ENCODE measurements around the gene AFF2. TPM values are rescaled to one million over a fixed set of nuclear protein-coding genes. Genes with fewer than 3 reads are reported as not detected.

AFF2 gene
- total RNA-seq, 3 donors from 2014 or later, result 0.29 to 0.63 TPM; not detected in 1

GRCh38 chrX:148620023-148620422, 119.6 kb downstream of the AFF2 start:
- H3K9me3 ChIP-seq, result no peaks in the 10 kb centered on the region
- H3K4me1 ChIP-seq (ENCODE audit: low read depth), result no peaks in the 10 kb centered on the region
- ATAC-seq, result no peak
- DNase-seq, result no peak
- no peak overlapping the region for H3K4me3 ChIP-seq
- intact Hi-C loops (cut with DNase I, micrococcal nuclease), result no loop called here
- H3K36me3 ChIP-seq (ENCODE audit: low read depth), result no peaks in the 10 kb centered on the region
- no peak for TF ChIP-seq CTCF (IDR thresholded peaks at IDR 0.05)

GRCh38 chrX:148624951-148625474, 124.6 kb downstream of the AFF2 start:
- H3K4me3 ChIP-seq, result no peak overlapping the region
- no peak for ATAC-seq
- no peak for DNase-seq
- intact Hi-C loops (cut with DNase I, micrococcal nuclease), result no loop called here
- no peaks in the 10 kb centered on the region for H3K9me3 ChIP-seq
- H3K4me1 ChIP-seq (ENCODE audit: low read depth), result no peaks in the 10 kb centered on the region
- TF ChIP-seq CTCF (IDR thresholded peaks at IDR 0.05), result no peak
- H3K36me3 ChIP-seq (ENCODE audit: low read depth), result no peaks in the 10 kb centered on the region

- H3K4me3 ChIP-seq, result no peak overlapping the region
- no peak for DNase-seq
- no peak for TF ChIP-seq CTCF (IDR thresholded peaks at IDR 0.05)
- intact Hi-C loops (cut with DNase I, micrococcal nuclease), result no loop called here
- ATAC-seq, result no peak
- no peaks in the 10 kb centered on the region for H3K4me1 ChIP-seq (ENCODE audit: low read depth)
- no peaks in the 10 kb centered on the region for H3K36me3 ChIP-seq (ENCODE audit: low read depth)
- H3K9me3 ChIP-seq, result no peaks in the 10 kb centered on the region
Measured at GRCh38 chrX:148628621-148629020, 128.2 kb downstream of the AFF2 start.

GRCh38 chrX:148629434-148629833, 129.0 kb downstream of the AFF2 start:
- ATAC-seq (no peak), DNase-seq (no peak)
- Histone ChIP-seq H3K9me3 (no peaks in the 10 kb centered on the region), H3K4me1 (ENCODE audit: low read depth) (no peaks in the 10 kb centered on the region), H3K4me3 (no peak overlapping the region), H3K36me3 (ENCODE audit: low read depth) (no peaks in the 10 kb centered on the region)
- no peak for TF ChIP-seq CTCF (IDR thresholded peaks at IDR 0.05)
- intact Hi-C loops (cut with DNase I, micrococcal nuclease), result no loop called here

- no peak for DNase-seq
- no peak for TF ChIP-seq CTCF (IDR thresholded peaks at IDR 0.05)
- Histone ChIP-seq H3K4me3 (no peak overlapping the region), H3K36me3 (ENCODE audit: low read depth) (no peaks in the 10 kb centered on the region), H3K4me1 (ENCODE audit: low read depth) (no peaks in the 10 kb centered on the region), H3K9me3 (no peaks in the 10 kb centered on the region)
- intact Hi-C loops (cut with DNase I, micrococcal nuclease), result no loop called here
- ATAC-seq, result no peak
Measured at GRCh38 chrX:148632444-148632843, 132.0 kb downstream of the AFF2 start.
